ENCODE measurements around the gene PRR22.

The PRR22 gene

GRCh38 chr19:5784581-5785147 is at the start of gene PRR22:
Gene PRR22 (minus strand): TSS chr19:5784746. CDS start chr19:5784660, 86 bp downstream.
- H3K4me3 ChIP-seq (ENCODE audit: low read depth, low read length), result no peak within 1 kb of the TSS

GRCh38 chr19:5832527-5833216 is 48.1 kb upstream of the PRR22 start:
- H3K4me3 ChIP-seq (ENCODE audit: low read depth, low read length), result no peak overlapping the region

- H3K4me3 ChIP-seq (ENCODE audit: low read depth, low read length), result no peak overlapping the region
These were observed 47.5 kb upstream of the PRR22 start for GRCh38 chr19:5832061-5832460.

GRCh38 chr19:5831159-5831558 is 46.6 kb upstream of the PRR22 start:
- no peak overlapping the region for H3K4me3 ChIP-seq (ENCODE audit: low read depth, low read length)

- H3K4me3 ChIP-seq (ENCODE audit: low read depth, low read length), result no peak overlapping the region
These were observed 45.2 kb upstream of the PRR22 start for GRCh38 chr19:5829567-5830310.

- peak overlapping the region; percentile 64 for H3K4me3 ChIP-seq (ENCODE audit: low read depth, low read length)
These were observed 44.4 kb upstream of the PRR22 start for GRCh38 chr19:5828661-5829566.

GRCh38 chr19:5827891-5828660 is 43.5 kb upstream of the PRR22 start:
- peak overlapping the region; percentile 64 for H3K4me3 ChIP-seq (ENCODE audit: low read depth, low read length)

GRCh38 chr19:5827342-5827890 is 42.9 kb upstream of the PRR22 start:
- peak overlapping the region; percentile 64 for H3K4me3 ChIP-seq (ENCODE audit: low read depth, low read length)

GRCh38 chr19:5826531-5827341 is 42.2 kb upstream of the PRR22 start:
- peak overlapping the region; percentile 64 for H3K4me3 ChIP-seq (ENCODE audit: low read depth, low read length)

GRCh38 chr19:5825178-5825577 is 40.6 kb upstream of the PRR22 start:
- no peak overlapping the region for H3K4me3 ChIP-seq (ENCODE audit: low read depth, low read length)

- H3K4me3 ChIP-seq (ENCODE audit: low read depth, low read length), result no peak overlapping the region
These were observed 40.2 kb upstream of the PRR22 start for GRCh38 chr19:5824751-5825150.

- no peak overlapping the region for H3K4me3 ChIP-seq (ENCODE audit: low read depth, low read length)
These were observed 39.2 kb upstream of the PRR22 start for GRCh38 chr19:5823579-5824281.

- no peak overlapping the region for H3K4me3 ChIP-seq (ENCODE audit: low read depth, low read length)
These were observed 37.8 kb upstream of the PRR22 start for GRCh38 chr19:5822181-5822844.

GRCh38 chr19:5821521-5822180 is 37.1 kb upstream of the PRR22 start:
- no peak overlapping the region for H3K4me3 ChIP-seq (ENCODE audit: low read depth, low read length)

- H3K4me3 ChIP-seq (ENCODE audit: low read depth, low read length), result no peak overlapping the region
These were observed 36.2 kb upstream of the PRR22 start for GRCh38 chr19:5820785-5821184.

GRCh38 chr19:5818594-5818993 is 34.0 kb upstream of the PRR22 start:
- H3K4me3 ChIP-seq (ENCODE audit: low read depth, low read length), result no peak overlapping the region

GRCh38 chr19:5817218-5817617 is 32.7 kb upstream of the PRR22 start:
- no peak overlapping the region for H3K4me3 ChIP-seq (ENCODE audit: low read depth, low read length)

GRCh38 chr19:5814852-5815246 is 30.3 kb upstream of the PRR22 start:
- H3K4me3 ChIP-seq (ENCODE audit: low read depth, low read length), result no peak overlapping the region
